ENCODE measurements around the gene RPL29. TPM values are rescaled to one million over a fixed set of nuclear protein-coding genes. Genes with fewer than 3 reads are reported as not detected.

The RPL29 gene
- total RNA-seq, 1 donor from 2014 or later = 1,471 TPM

- Mint-ChIP-seq H3K36me3 (ENCODE audit: low read depth) (no peaks in the 10 kb centered on the region), H3K4me3 (peak overlapping the region; percentile 19), H3K4me1 (peaks cover 46% of the 10 kb centered on the region), H3K27ac (ENCODE audit: unreplicated experiment) (peak overlapping the region; percentile 62), H3K27me3 (ENCODE audit: low read depth) (peaks cover 5% of the 10 kb centered on the region), H3K9me3 (no peaks in the 10 kb centered on the region)
- DNase-seq (ENCODE audit: low read depth, low spot score) = no peak
- TF ChIP-seq, protein P1, sequence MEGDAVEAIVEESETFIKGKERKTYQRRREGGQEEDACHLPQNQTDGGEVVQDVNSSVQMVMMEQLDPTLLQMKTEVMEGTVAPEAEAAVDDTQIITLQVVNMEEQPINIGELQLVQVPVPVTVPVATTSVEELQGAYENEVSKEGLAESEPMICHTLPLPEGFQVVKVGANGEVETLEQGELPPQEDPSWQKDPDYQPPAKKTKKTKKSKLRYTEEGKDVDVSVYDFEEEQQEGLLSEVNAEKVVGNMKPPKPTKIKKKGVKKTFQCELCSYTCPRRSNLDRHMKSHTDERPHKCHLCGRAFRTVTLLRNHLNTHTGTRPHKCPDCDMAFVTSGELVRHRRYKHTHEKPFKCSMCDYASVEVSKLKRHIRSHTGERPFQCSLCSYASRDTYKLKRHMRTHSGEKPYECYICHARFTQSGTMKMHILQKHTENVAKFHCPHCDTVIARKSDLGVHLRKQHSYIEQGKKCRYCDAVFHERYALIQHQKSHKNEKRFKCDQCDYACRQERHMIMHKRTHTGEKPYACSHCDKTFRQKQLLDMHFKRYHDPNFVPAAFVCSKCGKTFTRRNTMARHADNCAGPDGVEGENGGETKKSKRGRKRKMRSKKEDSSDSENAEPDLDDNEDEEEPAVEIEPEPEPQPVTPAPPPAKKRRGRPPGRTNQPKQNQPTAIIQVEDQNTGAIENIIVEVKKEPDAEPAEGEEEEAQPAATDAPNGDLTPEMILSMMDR (conservative IDR thresholded peaks at IDR 0.05) = no peak
These were observed 9.3 kb upstream of the RPL29 start for GRCh38 chr3:52004906-52005395.

DNA sequence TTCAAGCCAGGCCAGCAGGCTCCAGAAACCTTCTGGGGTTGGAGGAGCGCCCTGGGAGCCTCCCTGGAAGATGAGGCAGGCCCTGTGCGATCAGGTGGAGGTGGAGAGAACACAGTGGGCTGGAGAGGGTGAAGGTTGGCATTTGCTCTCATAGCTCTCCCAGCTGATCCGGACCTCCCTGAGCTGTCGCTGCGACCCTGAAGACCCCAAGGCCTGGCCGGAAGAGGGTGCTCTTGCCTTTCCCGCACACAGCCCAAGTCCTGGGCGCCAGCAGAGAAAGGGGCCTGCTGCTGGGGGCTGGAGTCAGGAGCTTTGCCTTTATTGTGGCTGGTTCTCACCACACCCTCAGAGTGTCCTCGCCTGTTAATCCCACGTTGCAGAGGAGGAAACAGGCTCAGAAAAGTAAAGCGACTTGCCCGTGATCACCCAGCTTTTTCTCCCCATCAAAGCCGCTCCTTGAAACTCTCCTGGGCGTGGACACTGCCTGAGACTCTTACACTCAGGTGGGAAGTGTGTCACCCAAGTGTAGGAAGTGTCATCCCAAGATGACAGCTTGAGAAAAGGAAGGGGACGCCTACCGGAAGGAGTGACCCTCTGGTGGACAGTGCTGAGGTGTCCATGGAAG lies 8.6 kb upstream of the RPL29 start:
- TF ChIP-seq, protein P1 (conservative IDR thresholded peaks at IDR 0.05) = peak; percentile 62
- Mint-ChIP-seq H3K9me3 (no peaks in the 10 kb centered on the region), H3K27ac (ENCODE audit: unreplicated experiment) (no peak overlapping the region), H3K36me3 (ENCODE audit: low read depth) (no peaks in the 10 kb centered on the region), H3K27me3 (ENCODE audit: low read depth) (peaks cover 11% of the 10 kb centered on the region), H3K4me3 (peak overlapping the region; percentile 27), H3K4me1 (peaks cover 46% of the 10 kb centered on the region)
- peak; percentile 65 for DNase-seq (ENCODE audit: low read depth, low spot score)

GRCh38 chr3:52002748-52003147 lies 7.1 kb upstream of the RPL29 start:
- H3K27me3 Mint-ChIP-seq (ENCODE audit: low read depth) = peaks cover 21% of the 10 kb centered on the region
- TF ChIP-seq, protein P1 (conservative IDR thresholded peaks at IDR 0.05) = no peak
- no peaks in the 10 kb centered on the region for H3K9me3 Mint-ChIP-seq
- peak overlapping the region; percentile 78 for H3K27ac Mint-ChIP-seq (ENCODE audit: unreplicated experiment)
- H3K36me3 Mint-ChIP-seq (ENCODE audit: low read depth) = no peaks in the 10 kb centered on the region
- H3K4me1 Mint-ChIP-seq = peaks cover 46% of the 10 kb centered on the region
- H3K4me3 Mint-ChIP-seq = peak overlapping the region; percentile 54
- no peak for DNase-seq (ENCODE audit: low read depth, low spot score)

GRCh38 chr3:52001443-52001974 lies 5.8 kb upstream of the RPL29 start:
- H3K27ac Mint-ChIP-seq (ENCODE audit: unreplicated experiment) = no peak overlapping the region

GRCh38 chr3:51999846-52000245 lies 4.2 kb upstream of the RPL29 start:
- no peak for DNase-seq (ENCODE audit: low read depth, low spot score)
- Mint-ChIP-seq H3K36me3 (ENCODE audit: low read depth) (peaks cover 9% of the 10 kb centered on the region), H3K27me3 (ENCODE audit: low read depth) (peaks cover 30% of the 10 kb centered on the region), H3K27ac (ENCODE audit: unreplicated experiment) (no peak overlapping the region), H3K4me1 (peaks cover 47% of the 10 kb centered on the region), H3K4me3 (peak overlapping the region; percentile 42), H3K9me3 (no peaks in the 10 kb centered on the region)
- TF ChIP-seq, protein P1 (conservative IDR thresholded peaks at IDR 0.05) = no peak

More at GRCh38 chr3:52001443-52001974, 5.8 kb upstream of the RPL29 start:
- peak; percentile 77 for DNase-seq (ENCODE audit: low read depth, low spot score)
- H3K9me3 Mint-ChIP-seq = no peaks in the 10 kb centered on the region
- H3K4me1 Mint-ChIP-seq = peaks cover 52% of the 10 kb centered on the region
- H3K36me3 Mint-ChIP-seq (ENCODE audit: low read depth) = no peaks in the 10 kb centered on the region
- H3K27me3 Mint-ChIP-seq (ENCODE audit: low read depth) = peaks cover 26% of the 10 kb centered on the region
- TF ChIP-seq, protein P1 (conservative IDR thresholded peaks at IDR 0.05) = peak; percentile 97
- peak overlapping the region; percentile 19 for H3K4me3 Mint-ChIP-seq

Measured in neural crest cell (in vitro differentiated cells).